CD4-positive, alpha-beta T cell treated with Interleukin-4 for 1 hour (primary cell): Measurements from ENCODE around the gene KNTC1.
A peak's percentile ranks its signal among the peaks of the same experiment; 100 is the strongest.

Experiments
- DNase-seq, 2 donors: peaks; one replicate each; pipeline ENCODE4 v3.0.0-alpha.2; 2020 to 2022

Gene KNTC1

DNA sequence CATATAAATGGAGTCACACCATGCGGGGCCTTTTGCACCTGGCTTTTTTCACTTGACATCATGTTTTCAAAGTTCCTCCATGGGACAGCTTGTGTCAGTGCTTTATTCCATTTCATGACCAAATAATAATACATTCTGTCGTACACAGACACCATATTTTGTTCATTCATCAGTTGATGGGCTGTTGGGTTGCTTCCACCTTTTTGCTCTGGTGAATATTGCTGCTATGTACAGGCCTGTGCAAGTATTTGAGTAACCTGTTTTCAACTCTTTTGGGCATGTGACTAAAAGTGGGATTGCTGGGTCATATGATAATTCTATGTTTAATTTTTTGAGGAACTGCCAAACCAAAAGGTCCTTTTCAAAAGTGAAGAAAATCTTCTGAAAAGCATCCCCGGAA, 129.2 kb downstream of the KNTC1 start:
- no peak for DNase-seq

DNA sequence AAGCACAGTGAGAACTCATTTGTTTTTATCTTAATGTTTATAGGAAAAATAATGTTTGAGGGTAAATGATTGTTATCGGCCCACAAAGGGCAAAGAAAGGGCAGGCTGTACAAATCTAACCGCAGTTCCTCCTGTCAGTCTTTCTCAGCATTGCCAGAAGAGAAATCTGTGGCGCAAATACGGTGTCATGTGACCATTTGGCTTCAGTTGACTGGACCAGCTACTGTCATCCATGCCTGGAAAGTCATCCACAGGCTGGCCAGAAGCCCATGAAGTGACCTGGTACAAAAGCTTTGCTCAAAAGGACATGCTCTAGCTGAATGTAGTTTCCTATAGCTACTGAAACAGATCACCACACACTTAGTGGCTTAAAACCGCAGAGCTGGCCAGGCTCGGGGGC, 132.5 kb downstream of the KNTC1 start:
- peak in 1 of 2 donors; percentile 27 for DNase-seq

DNA sequence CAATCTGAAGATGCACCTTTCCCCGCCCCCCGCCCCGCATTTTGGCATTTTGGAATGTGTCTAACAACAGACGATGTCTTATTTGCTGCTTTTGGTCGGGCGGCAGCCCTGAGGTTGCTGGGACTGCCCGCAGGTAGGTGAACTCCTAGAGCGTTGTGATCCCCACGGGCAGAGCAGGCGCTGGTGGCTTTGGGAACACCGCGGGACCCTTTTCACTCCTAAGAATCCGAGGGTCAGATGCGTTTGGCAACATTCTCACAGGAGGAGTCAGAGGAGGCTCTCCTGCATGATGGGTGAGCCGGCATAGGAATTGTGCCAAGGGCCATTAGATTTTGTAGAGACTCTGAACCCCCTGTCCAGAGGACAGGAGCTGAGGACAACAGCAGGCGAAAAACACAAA, 134.2 kb downstream of the KNTC1 start:
- DNase-seq: no peak

DNA sequence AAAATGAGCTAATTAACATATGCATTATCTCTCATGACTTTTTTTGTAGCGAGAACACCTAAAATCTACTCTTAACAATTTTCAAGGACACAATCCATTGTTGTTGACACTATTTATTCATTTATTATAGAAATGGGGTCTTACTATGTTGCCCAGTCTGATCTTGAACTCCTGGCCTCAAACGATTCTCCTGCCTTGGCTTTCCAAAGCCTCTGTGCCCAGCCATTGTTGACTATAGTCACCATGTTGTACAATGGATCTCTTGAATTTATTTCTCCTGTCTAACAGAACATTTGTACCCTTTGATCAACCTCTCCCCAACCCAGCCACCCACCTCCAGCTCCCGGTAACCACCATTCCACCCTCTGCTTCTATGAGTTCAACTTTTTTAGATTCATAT, 134.9 kb downstream of the KNTC1 start:
- no peak for DNase-seq

DNA sequence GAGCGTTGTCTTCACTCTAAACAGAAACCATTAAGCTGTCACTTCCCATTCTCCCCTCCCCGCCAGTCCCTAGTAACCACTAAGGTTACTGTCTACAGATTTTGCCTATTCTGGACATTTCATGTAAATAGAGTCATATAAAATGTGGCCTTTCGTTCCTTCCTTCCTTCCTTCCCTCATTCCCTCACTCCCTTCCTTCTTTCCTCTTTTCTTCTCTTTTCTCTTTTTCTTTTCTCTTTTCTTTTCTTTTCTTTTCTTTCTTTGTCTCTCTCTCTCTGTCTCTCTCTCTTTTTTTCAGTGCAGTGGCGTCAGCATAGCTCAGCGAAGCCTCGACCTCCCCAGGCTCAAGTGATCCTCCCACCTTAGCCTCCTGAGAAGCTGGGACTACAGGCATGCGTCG, 138.3 kb downstream of the KNTC1 start:
- no peak for DNase-seq

DNA sequence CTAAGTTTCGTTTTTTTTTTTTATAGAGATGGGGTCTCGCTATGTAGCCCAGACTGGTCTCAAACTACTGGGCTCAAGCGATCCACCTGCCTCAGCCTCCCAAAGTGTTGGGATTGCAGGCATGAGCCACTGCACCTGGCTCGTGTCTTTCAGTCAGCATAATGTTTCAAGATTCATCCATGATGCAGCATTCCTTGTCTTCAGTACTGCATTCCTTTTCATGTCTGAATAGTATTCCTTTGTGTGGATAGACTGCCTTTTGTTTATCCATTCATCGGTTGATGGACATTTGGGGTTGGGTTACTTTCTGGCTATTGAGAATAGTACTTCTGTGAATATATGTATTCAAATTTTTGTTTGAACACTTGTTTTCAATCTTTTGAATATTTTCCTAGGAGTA, 138.7 kb downstream of the KNTC1 start:
- DNase-seq: no peak

DNA sequence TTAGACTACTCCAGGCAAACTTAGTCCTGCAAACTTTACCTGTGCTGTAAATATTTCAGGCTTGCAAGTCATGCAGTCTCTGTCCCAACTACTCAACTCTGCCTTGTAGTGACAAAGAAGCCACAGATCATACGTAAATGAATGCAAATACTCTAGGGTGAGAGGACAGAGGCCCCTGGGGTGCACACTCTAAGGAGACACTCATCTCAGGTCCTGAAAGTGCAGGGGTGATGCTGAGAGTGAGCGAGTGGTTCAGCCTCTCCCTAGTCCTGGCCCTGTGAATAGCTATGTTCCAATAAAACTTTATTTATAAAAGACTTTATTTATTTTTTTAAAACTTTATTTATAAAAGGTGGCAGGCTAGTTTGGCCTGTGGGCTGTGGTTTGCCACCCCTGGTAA, 141.2 kb downstream of the KNTC1 start:
- DNase-seq: no peak

DNA sequence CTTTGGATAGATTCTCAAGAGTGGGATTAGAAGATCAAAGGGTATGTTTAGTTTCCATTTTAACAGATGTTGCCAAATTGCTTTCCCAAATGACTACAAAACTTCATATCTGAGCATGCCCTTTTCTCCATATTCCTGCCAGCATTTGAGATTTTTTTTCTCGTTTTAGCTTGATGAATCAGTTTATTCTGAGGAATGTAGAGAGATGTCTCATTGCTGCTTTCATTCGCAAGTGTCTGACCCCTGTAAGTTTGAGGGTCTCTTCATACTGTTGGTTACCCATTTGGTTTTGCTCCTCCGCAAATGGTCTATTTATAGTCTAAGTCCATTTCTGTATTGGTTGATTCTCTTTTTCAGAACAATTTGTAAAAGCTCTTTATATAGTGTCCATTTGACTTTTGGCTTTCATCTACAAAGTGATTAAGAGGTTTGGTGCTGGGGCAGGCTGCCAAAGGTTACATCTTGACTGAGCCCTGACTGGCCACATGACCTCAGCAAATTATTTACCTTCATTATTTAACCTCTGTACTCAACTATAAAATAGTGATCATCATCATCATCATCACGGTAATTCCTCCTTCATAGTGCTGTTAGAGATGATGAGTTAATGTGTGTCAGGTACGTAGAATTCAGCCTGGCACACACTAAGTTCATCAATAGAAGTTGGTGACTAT, 142.5 kb downstream of the KNTC1 start:
- no peak for DNase-seq

DNA sequence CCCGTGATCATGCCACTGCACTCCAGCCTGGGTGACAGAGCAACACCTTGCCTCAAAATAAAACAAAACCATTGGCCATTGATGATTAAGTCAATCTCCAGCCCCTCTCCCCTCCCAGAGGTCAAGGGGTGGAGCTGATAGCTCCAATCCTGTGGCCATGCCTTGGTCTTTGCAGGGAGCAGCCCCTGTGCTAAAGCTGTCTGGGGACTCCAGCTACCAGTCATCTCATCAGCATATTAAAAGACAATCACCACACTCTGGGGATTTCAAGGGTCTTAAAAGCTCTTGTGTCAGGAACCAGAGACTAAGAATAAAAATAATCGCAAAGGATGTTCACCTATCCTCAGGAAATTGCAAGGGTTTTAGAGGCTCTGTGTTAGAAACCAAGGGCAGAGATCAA, 145.5 kb downstream of the KNTC1 start:
- no peak for DNase-seq
